WTC11 (cell line): ENCODE measurements around the gene FMO2. TPM values are rescaled to one million over a fixed set of nuclear protein-coding genes. Genes with fewer than 3 reads are reported as not detected.

ENCODE experiments used
- ATAC-seq: fragments of 200-7000 bp; cut with Tn5 transposase; 2 replicates; pipeline ENCODE4 v1.10.0; 2021; ENCODE audit warnings: mild to moderate bottlenecking, moderate library complexity
- CTCF ChIA-PET: fragments of 300-600 bp; sonication (Branson Sonifier 250); formaldehyde crosslinking; loops from one replicate; lab custom pipeline; 2021; ENCODE audit warnings: antibody characterized with exemption; lab: Charles Lee
- POLR2A ChIA-PET: fragments of 350-600 bp; sonication (Branson Sonifier 250); formaldehyde crosslinking; loops from one replicate; lab custom pipeline; 2021; ENCODE audit warnings: antibody characterized with exemption; lab: Charles Lee
- DNase-seq: peaks from one replicate; pipeline ENCODE4 v3.0.0; 2021; ENCODE audit warnings: low spot score
- H3K27ac Mint-ChIP-seq: 2 replicates; pipeline ENCODE4 v1.8.0; 2021; ENCODE audit warnings: mixed read lengths
- H3K27me3 Mint-ChIP-seq: 2 replicates; pipeline ENCODE4 v1.8.0; 2021; ENCODE audit warnings: low read depth, mild to moderate bottlenecking, moderate library complexity, mixed read lengths
- H3K36me3 Mint-ChIP-seq: 2 replicates; pipeline ENCODE4 v1.8.0; 2021; ENCODE audit warnings: mixed read lengths
- H3K4me1 Mint-ChIP-seq: 2 replicates; pipeline ENCODE4 v1.8.0; 2022; ENCODE audit warnings: mixed read lengths
- H3K4me3 Mint-ChIP-seq: 2 replicates; pipeline ENCODE4 v1.8.0; 2021; ENCODE audit warnings: mild to moderate bottlenecking, moderate library complexity, mixed read lengths
- H3K9me3 Mint-ChIP-seq: 2 replicates; pipeline ENCODE4 v1.8.0; 2021; ENCODE audit warnings: mixed read lengths
- ATF1 ChIP-seq: sonication (generic); formaldehyde crosslinking; IDR thresholded peaks from 2 replicates; pipeline ENCODE4 v1.8.1; 2023; ENCODE audit warnings: mild to moderate bottlenecking, moderate library complexity, missing genetic modification reagents
- CREM ChIP-seq: sonication (generic); formaldehyde crosslinking; IDR thresholded peaks from 2 replicates; pipeline ENCODE4 v1.8.1; 2022; ENCODE audit warnings: mild to moderate bottlenecking, missing genetic modification reagents, moderate library complexity
- E2F4 ChIP-seq: sonication (generic); formaldehyde crosslinking; IDR thresholded peaks from 2 replicates; pipeline ENCODE4 v1.8.1; 2022; ENCODE audit warnings: low read depth, mild to moderate bottlenecking, moderate library complexity, missing genetic modification reagents, borderline replicate concordance
- ETV6 ChIP-seq: sonication (generic); formaldehyde crosslinking; IDR thresholded peaks from 2 replicates; pipeline ENCODE4 v1.8.1; 2022; ENCODE audit warnings: mild to moderate bottlenecking, missing genetic modification reagents
- FOXJ3 ChIP-seq: sonication (generic); formaldehyde crosslinking; IDR thresholded peaks from 2 replicates; pipeline ENCODE4 v1.9.0; 2021; ENCODE audit warnings: missing genetic modification reagents, mild to moderate bottlenecking, borderline replicate concordance
- GABPB1 ChIP-seq: sonication (generic); formaldehyde crosslinking; IDR thresholded peaks from 2 replicates; pipeline ENCODE4 v1.8.1; 2023; ENCODE audit warnings: mild to moderate bottlenecking, missing genetic modification reagents
- KAT7 ChIP-seq: sonication (generic); formaldehyde crosslinking; IDR thresholded peaks from 2 replicates; pipeline ENCODE4 v1.8.1; 2023; ENCODE audit warnings: missing genetic modification reagents, mild to moderate bottlenecking, borderline replicate concordance
- NR2C2 ChIP-seq: sonication (generic); formaldehyde crosslinking; IDR thresholded peaks from 2 replicates; pipeline ENCODE4 v1.8.0; 2022; ENCODE audit warnings: mild to moderate bottlenecking, missing genetic modification reagents
- PRDM15 ChIP-seq: sonication (generic); formaldehyde crosslinking; IDR thresholded peaks from 2 replicates; pipeline ENCODE4 v1.8.0; 2022; ENCODE audit warnings: missing genetic modification reagents
- PREB ChIP-seq: sonication (generic); formaldehyde crosslinking; IDR thresholded peaks from 2 replicates; pipeline ENCODE4 v1.8.1; 2022; ENCODE audit warnings: mild to moderate bottlenecking, missing genetic modification reagents, moderate library complexity, borderline replicate concordance
- PRRX2 ChIP-seq: fragments of 250-450 bp; sonication (Bioruptor Pico); IDR thresholded peaks from 2 replicates; pipeline ENCODE4 v1.8.0; 2021; ENCODE audit warnings: mild to moderate bottlenecking
- SMAD4 ChIP-seq: sonication (generic); formaldehyde crosslinking; IDR thresholded peaks from 2 replicates; pipeline ENCODE4 v1.8.0; 2022; ENCODE audit warnings: mild to moderate bottlenecking, missing genetic modification reagents
- SOX15 ChIP-seq: fragments of 250-450 bp; sonication (Bioruptor Pico); IDR thresholded peaks from 2 replicates; pipeline ENCODE4 v1.9.0; 2021; ENCODE audit warnings: mild to moderate bottlenecking
- ZBTB21 ChIP-seq: sonication (generic); formaldehyde crosslinking; IDR thresholded peaks from 2 replicates; pipeline ENCODE4 v1.8.1; 2023; ENCODE audit warnings: mild to moderate bottlenecking, missing genetic modification reagents, borderline replicate concordance
- ZNF138 ChIP-seq: sonication (generic); formaldehyde crosslinking; conservative IDR thresholded peaks from 2 replicates; pipeline ENCODE4 v1.8.1; 2022; ENCODE audit warnings: mild to moderate bottlenecking, moderate library complexity, missing genetic modification reagents
- ZNF232 ChIP-seq: sonication (generic); formaldehyde crosslinking; IDR thresholded peaks from 2 replicates; pipeline ENCODE4 v1.8.0; 2022; ENCODE audit warnings: mild to moderate bottlenecking, missing genetic modification reagents
- total RNA-seq: library from RNA; stranded (reverse); gene quantifications from 3 replicates; pipeline ENCODE4 v1.2.3, GENCODE V29; 2021
- TF ChIP-seq, protein P1 (sequence below): sonication (generic); formaldehyde crosslinking; IDR thresholded peaks from 2 replicates; pipeline ENCODE4 v1.8.1; 2022; ENCODE audit warnings: missing genetic modification reagents, borderline replicate concordance
- TF ChIP-seq, protein P2 (sequence below): fragments of 250-450 bp; sonication (Bioruptor Pico); IDR thresholded peaks from 2 replicates; pipeline ENCODE4 v1.9.0; 2021; ENCODE audit warnings: mild to moderate bottlenecking
- TF ChIP-seq, protein P3 (sequence below): fragments of 250-450 bp; sonication (Bioruptor Pico); IDR thresholded peaks from 2 replicates; pipeline ENCODE4 v1.8.0; 2021; ENCODE audit warnings: mild to moderate bottlenecking

The FMO2 gene
- total RNA-seq, 1 experiment from 2014 or later = not detected

- H3K27me3 Mint-ChIP-seq = no peaks in the 10 kb centered on the region
- ChIA-PET CTCF (no interaction called here), POLR2A (no interaction called here)
- H3K4me1 Mint-ChIP-seq = peaks cover 15% of the 10 kb centered on the region
- H3K9me3 Mint-ChIP-seq = peaks cover 5% of the 10 kb centered on the region; the same call in 1 of the 2 replicates
- no peak overlapping the region for H3K4me3 Mint-ChIP-seq
- TF ChIP-seq PRRX2 (no peak), SMAD4 (CRISPR knock-in tag) (no peak), ZNF232 (CRISPR knock-in tag) (no peak), FOXJ3 (no peak), CREM (CRISPR knock-in tag) (no peak), KAT7 (CRISPR knock-in tag) (no peak), GABPB1 (CRISPR knock-in tag) (no peak), ZBTB21 (CRISPR knock-in tag) (no peak)
- TF ChIP-seq, protein P1, sequence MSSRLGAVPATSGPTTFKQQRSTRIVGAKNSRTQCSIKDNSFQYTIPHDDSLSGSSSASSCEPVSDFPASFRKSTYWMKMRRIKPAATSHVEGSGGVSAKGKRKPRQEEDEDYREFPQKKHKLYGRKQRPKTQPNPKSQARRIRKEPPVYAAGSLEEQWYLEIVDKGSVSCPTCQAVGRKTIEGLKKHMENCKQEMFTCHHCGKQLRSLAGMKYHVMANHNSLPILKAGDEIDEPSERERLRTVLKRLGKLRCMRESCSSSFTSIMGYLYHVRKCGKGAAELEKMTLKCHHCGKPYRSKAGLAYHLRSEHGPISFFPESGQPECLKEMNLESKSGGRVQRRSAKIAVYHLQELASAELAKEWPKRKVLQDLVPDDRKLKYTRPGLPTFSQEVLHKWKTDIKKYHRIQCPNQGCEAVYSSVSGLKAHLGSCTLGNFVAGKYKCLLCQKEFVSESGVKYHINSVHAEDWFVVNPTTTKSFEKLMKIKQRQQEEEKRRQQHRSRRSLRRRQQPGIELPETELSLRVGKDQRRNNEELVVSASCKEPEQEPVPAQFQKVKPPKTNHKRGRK (CRISPR knock-in tag) = no peak
- TF ChIP-seq, protein P2, sequence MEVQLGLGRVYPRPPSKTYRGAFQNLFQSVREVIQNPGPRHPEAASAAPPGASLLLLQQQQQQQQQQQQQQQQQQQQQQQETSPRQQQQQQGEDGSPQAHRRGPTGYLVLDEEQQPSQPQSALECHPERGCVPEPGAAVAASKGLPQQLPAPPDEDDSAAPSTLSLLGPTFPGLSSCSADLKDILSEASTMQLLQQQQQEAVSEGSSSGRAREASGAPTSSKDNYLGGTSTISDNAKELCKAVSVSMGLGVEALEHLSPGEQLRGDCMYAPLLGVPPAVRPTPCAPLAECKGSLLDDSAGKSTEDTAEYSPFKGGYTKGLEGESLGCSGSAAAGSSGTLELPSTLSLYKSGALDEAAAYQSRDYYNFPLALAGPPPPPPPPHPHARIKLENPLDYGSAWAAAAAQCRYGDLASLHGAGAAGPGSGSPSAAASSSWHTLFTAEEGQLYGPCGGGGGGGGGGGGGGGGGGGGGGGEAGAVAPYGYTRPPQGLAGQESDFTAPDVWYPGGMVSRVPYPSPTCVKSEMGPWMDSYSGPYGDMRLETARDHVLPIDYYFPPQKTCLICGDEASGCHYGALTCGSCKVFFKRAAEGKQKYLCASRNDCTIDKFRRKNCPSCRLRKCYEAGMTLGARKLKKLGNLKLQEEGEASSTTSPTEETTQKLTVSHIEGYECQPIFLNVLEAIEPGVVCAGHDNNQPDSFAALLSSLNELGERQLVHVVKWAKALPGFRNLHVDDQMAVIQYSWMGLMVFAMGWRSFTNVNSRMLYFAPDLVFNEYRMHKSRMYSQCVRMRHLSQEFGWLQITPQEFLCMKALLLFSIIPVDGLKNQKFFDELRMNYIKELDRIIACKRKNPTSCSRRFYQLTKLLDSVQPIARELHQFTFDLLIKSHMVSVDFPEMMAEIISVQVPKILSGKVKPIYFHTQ (CRISPR knock-in tag) = no peak
- no peak for DNase-seq
- no peak overlapping the region for H3K27ac Mint-ChIP-seq
- H3K36me3 Mint-ChIP-seq = no peaks in the 10 kb centered on the region
- no peak for ATAC-seq
Measured at GRCh38 chr1:171172471-171172870, 12.6 kb upstream of the FMO2 start.

DNA sequence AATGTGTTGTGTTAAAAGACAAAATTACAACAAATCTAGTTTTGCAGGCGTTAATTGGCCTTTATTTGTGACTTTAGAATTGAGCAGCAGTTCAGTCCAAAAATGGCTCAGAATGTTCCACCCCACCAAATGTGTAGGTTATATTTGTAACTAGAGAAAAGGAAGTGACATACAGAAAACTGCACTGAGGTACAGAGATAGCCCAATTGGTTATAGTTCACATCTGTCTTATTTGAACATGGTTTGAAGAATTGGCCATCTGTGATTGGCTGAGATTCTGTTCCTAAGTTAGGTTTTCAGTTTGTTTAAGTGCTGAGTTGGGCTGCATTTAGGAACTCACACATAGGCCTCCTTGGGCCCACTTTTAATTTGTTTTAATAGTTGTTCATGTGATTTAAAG lies 12.0 kb upstream of the FMO2 start:
- H3K27ac Mint-ChIP-seq = no peak overlapping the region
- no peak for ATAC-seq
- H3K27me3 Mint-ChIP-seq = no peaks in the 10 kb centered on the region
- CTCF ChIA-PET = no interaction called here
- POLR2A ChIA-PET = no interaction called here
- peaks cover 5% of the 10 kb centered on the region; the same call in 1 of the 2 replicates for H3K9me3 Mint-ChIP-seq
- no peaks in the 10 kb centered on the region for H3K36me3 Mint-ChIP-seq
- H3K4me3 Mint-ChIP-seq = no peak overlapping the region
- peaks cover 15% of the 10 kb centered on the region for H3K4me1 Mint-ChIP-seq
- DNase-seq = no peak
- TF ChIP-seq ZNF138 (CRISPR knock-in tag) (no peak), GABPB1 (CRISPR knock-in tag) (no peak), PRDM15 (CRISPR knock-in tag) (no peak), NR2C2 (CRISPR knock-in tag) (no peak), ATF1 (CRISPR knock-in tag) (no peak), SOX15 (CRISPR knock-in tag) (no peak), ETV6 (CRISPR knock-in tag) (no peak), PREB (CRISPR knock-in tag) (no peak), E2F4 (CRISPR knock-in tag) (no peak)
- TF ChIP-seq, protein P3, sequence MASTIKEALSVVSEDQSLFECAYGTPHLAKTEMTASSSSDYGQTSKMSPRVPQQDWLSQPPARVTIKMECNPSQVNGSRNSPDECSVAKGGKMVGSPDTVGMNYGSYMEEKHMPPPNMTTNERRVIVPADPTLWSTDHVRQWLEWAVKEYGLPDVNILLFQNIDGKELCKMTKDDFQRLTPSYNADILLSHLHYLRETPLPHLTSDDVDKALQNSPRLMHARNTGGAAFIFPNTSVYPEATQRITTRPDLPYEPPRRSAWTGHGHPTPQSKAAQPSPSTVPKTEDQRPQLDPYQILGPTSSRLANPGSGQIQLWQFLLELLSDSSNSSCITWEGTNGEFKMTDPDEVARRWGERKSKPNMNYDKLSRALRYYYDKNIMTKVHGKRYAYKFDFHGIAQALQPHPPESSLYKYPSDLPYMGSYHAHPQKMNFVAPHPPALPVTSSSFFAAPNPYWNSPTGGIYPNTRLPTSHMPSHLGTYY = no peak
- TF ChIP-seq, protein P2 (CRISPR knock-in tag) = no peak
